B cell (primary cell): Measurements from ENCODE around the gene MSLN. TPM values are rescaled to one million over a fixed set of nuclear protein-coding genes. Genes with fewer than 3 reads are reported as not detected.
A peak's percentile ranks its signal among the peaks of the same experiment; 100 is the strongest.

Source experiments
- ATAC-seq: fragments of 200-7000 bp; cut with Tn5 transposase; one replicate; pipeline ENCODE4 v1.10.0; 2021; ENCODE audit warnings: low read depth, mild to moderate bottlenecking, moderate number of reproducible peaks, moderate library complexity
- CTCF ChIA-PET: fragments of 350-600 bp; sonication (Branson Sonifier 250); formaldehyde crosslinking; loops from one replicate; lab custom pipeline; 2021; ENCODE audit warnings: antibody characterized with exemption, inconsistent platforms; lab: Charles Lee
- POLR2A ChIA-PET: fragments of 350-600 bp; sonication (Branson Sonifier 250); formaldehyde crosslinking; loops from one replicate; lab custom pipeline; 2021; ENCODE audit warnings: antibody characterized with exemption; lab: Charles Lee
- DNase-seq: peaks from one replicate; pipeline ENCODE4 v3.0.0; 2013
- H2AFZ ChIP-seq: 2 replicates; pipeline ENCODE4 v1.6.1; 2012; ENCODE audit warnings: mild to moderate bottlenecking, low read depth, low read length; ENCODE audit not compliant: insufficient read depth, poor library complexity, severe bottlenecking
- H3K27ac ChIP-seq, 2 donors: 1 replicate in 1 of 2; 2 replicates in 1 of 2; pipeline ENCODE4 v1.5.1; 2012 to 2013; ENCODE audit warnings: low read length in 2 of 2, mild to moderate bottlenecking in 2 of 2, moderate library complexity in 1 of 2
- H3K27me3 ChIP-seq, 4 experiments: fragments of 200-600 bp in 1 of 4; sonication (generic) in 1 of 4; replicated peaks in 1 of 4; 1 replicate in 2 of 4; 2 replicates in 2 of 4; pipeline versions ENCODE4 v1.6.1 to v1.7.0; 2013 to 2016; ENCODE audit warnings: low read length in 3 of 4, mild to moderate bottlenecking in 2 of 4, mixed read lengths in 1 of 4, moderate library complexity in 1 of 4; ENCODE audit not compliant: insufficient read depth in 4 of 4, control insufficient read depth in 3 of 4; ENCODE audit errors: control extremely low read depth in 1 of 4
- H3K36me3 ChIP-seq, 2 experiments: replicated peaks in 1 of 2; 1 replicate in 1 of 2; 2 replicates in 1 of 2; pipeline versions ENCODE4 v1.6.1 to v1.7.1; 2013; ENCODE audit warnings: low read length in 1 of 2; ENCODE audit not compliant: insufficient read depth in 2 of 2, control insufficient read depth in 1 of 2; ENCODE audit errors: control extremely low read depth in 1 of 2, extremely low read depth in 1 of 2
- H3K4me1 ChIP-seq, 2 donors: fragments of 200-600 bp in 1 of 2; sonication (generic) in 1 of 2; 1 replicate in 1 of 2; 2 replicates in 1 of 2; pipeline versions ENCODE4 v1.5.1 to v1.6.1; 2013 to 2017; ENCODE audit warnings: low read length in 2 of 2; ENCODE audit not compliant: control insufficient read depth in 2 of 2, insufficient read depth in 2 of 2
- H3K4me2 ChIP-seq: replicated peaks from 2 replicates; pipeline ENCODE3; 2012; ENCODE audit warnings: mild to moderate bottlenecking, low read depth, low read length; ENCODE audit not compliant: poor library complexity, severe bottlenecking
- H3K4me3 ChIP-seq, 5 experiments: fragments of 200-600 bp in 1 of 5; sonication (generic) in 1 of 5; 1 replicate in 3 of 5; 2 replicates in 2 of 5; pipeline versions ENCODE4 v1.5.1 to v1.7.0; 2011 to 2016; ENCODE audit warnings: low read length in 4 of 5, mild to moderate bottlenecking in 4 of 5, low read depth in 2 of 5, control low read depth in 1 of 5, moderate library complexity in 1 of 5; ENCODE audit not compliant: insufficient read depth in 1 of 5; ENCODE audit errors: control extremely low read depth in 1 of 5, extremely low read depth in 1 of 5
- H3K79me2 ChIP-seq: fragments of 200-600 bp; sonication (generic); one replicate; pipeline ENCODE4 v1.6.0; 2016; ENCODE audit warnings: low read length; ENCODE audit not compliant: control insufficient read depth, insufficient read depth
- H3K9ac ChIP-seq: fragments of 200-600 bp; sonication (generic); 2 replicates; pipeline ENCODE4 v1.6.1; 2017; ENCODE audit warnings: mild to moderate bottlenecking, low read length, moderate library complexity
- H3K9me3 ChIP-seq, 3 donors: one replicate each; pipeline versions ENCODE4 v1.6.1 to v1.7.1; 2013; ENCODE audit warnings: low read length in 2 of 3; ENCODE audit not compliant: control insufficient read depth in 2 of 3, insufficient read depth in 1 of 3; ENCODE audit errors: control extremely low read depth in 1 of 3
- H4K20me1 ChIP-seq: 2 replicates; pipeline ENCODE4 v1.6.0; 2012; ENCODE audit warnings: mild to moderate bottlenecking, low read length; ENCODE audit not compliant: insufficient read depth, control insufficient read depth, poor library complexity, severe bottlenecking
- H3K27ac Mint-ChIP-seq: one replicate; pipeline ENCODE4 v1.8.0; 2021; ENCODE audit warnings: mixed read lengths
- H3K27me3 Mint-ChIP-seq: one replicate; pipeline ENCODE4 v1.8.0; 2021; ENCODE audit warnings: mixed read lengths
- H3K4me1 Mint-ChIP-seq: one replicate; pipeline ENCODE4 v1.8.0; 2021; ENCODE audit warnings: mixed read lengths
- H3K4me3 Mint-ChIP-seq: one replicate; pipeline ENCODE4 v1.8.0; 2021; ENCODE audit warnings: mixed read lengths
- H3K9me3 Mint-ChIP-seq: one replicate; pipeline ENCODE4 v1.8.0; 2022; ENCODE audit warnings: mixed read lengths; ENCODE audit not compliant: insufficient read depth
- CTCF ChIP-seq: fragments of 200-600 bp; IDR thresholded peaks from one replicate; pipeline ENCODE4 v1.8.0; 2022; ENCODE audit warnings: antibody characterized with exemption, mild to moderate bottlenecking
- EZH2 ChIP-seq: IDR thresholded peaks from 2 replicates; pipeline ENCODE4 v1.6.1; 2012; ENCODE audit warnings: borderline replicate concordance, low read depth, mild to moderate bottlenecking, moderate library complexity, low read length; ENCODE audit not compliant: insufficient read depth, poor library complexity, severe bottlenecking
- WGBS: methylation state at CpG from one replicate; pipeline ENCODE4 v1.1.5; 2013; ENCODE audit warnings: missing lambda C conversion rate; ENCODE audit not compliant: insufficient coverage; 5-methylcytosine and 5-hydroxymethylcytosine counted together
- intact Hi-C: fragments of 100-400 bp; cut with micrococcal nuclease; formaldehyde crosslinking; loops from one replicate; pipeline ENCODE4 v1.10.0; 2022
- polyA plus RNA-seq: library from polyadenylated mRNA; depleted of rRNA; stranded (reverse); fragments of >200 nt; gene quantifications from 2 replicates; pipeline ENCODE4 v1.2.3, GENCODE V29; 2012
- total RNA-seq, 2 donors: library from RNA; stranded (reverse); fragments of 120-200 nt in 1 of 2; gene quantifications; 1 replicate in 1 of 2; 2 replicates in 1 of 2; pipeline versions ENCODE4 v1.2.3 to v1.2.4, GENCODE V29; 2013 to 2022

The MSLN gene
- total and polyA plus RNA-seq, 2 donors (not counting 1 experiment from before 2014, with no cell fraction given), result not detected

GRCh38 chr16:800834-801511 is 40.4 kb downstream of the MSLN start:
- H3K4me1 ChIP-seq, result peaks cover 4 to 10% of the 10 kb centered on the region in 2 donors
- H3K27ac Mint-ChIP-seq, result no peak overlapping the region
- CTCF ChIA-PET, result interaction anchor here (1.7 kb wide), 1 partner anchor 16 kb away, joined by 4 read pairs; no protein-coding TSS in a partner anchor
- no peak overlapping the region for H3K27ac ChIP-seq
- DNase-seq, result no peak
- H3K4me3 Mint-ChIP-seq, result no peak overlapping the region
- peaks cover 0 to 10% (median 0%) of the 10 kb centered on the region in 3 donors for H3K9me3 ChIP-seq
- no peaks in the 10 kb centered on the region for H3K79me2 ChIP-seq
- H3K4me3 ChIP-seq, result no peak overlapping the region
- POLR2A ChIA-PET, result interaction anchor here (0.6 kb wide), 1 partner anchor 45 kb away, joined by 3 read pairs; no protein-coding TSS in a partner anchor
- intact Hi-C loops, result no loop called here
- H3K27me3 ChIP-seq, result peaks cover 0 to 46% (median 6%) of the 10 kb centered on the region in 4 experiments
- TF ChIP-seq CTCF (no peak), EZH2 (no peak)
- ATAC-seq, result peak; percentile 13
- no peaks in the 10 kb centered on the region for H4K20me1 ChIP-seq
- peak overlapping the region; percentile 38 for H3K4me2 ChIP-seq
- no peaks in the 10 kb centered on the region for H3K36me3 ChIP-seq
- no peak overlapping the region for H2AFZ ChIP-seq
- H3K9ac ChIP-seq, result no peak overlapping the region
- peaks cover 4% of the 10 kb centered on the region for H3K27me3 Mint-ChIP-seq
- H3K4me1 Mint-ChIP-seq, result no peaks in the 10 kb centered on the region
- 6% methylated on average over 13 of the region's 17 CpGs for WGBS
- no peaks in the 10 kb centered on the region for H3K9me3 Mint-ChIP-seq
